Esophagus squamous epithelium (tissue), 4 donors: ENCODE results near the gene FBXW7.

Source experiments
- POLR2A ChIP-seq, 4 donors: fragments of 450-650 bp; IDR thresholded peaks; one replicate each; pipeline ENCODE4 v1.6.1; 2017; ENCODE audit warnings: antibody characterized with exemption in 4 of 4, mild to moderate bottlenecking in 4 of 4, moderate library complexity in 3 of 4
- TF ChIP-seq, protein P1 (sequence below), 6 experiments: fragments of 450-650 bp in 4 of 6; fragments of 200-600 bp in 2 of 6; sonication (generic) in 2 of 6; IDR thresholded peaks; one replicate each; pipeline ENCODE4 v1.5.1; 2016 to 2019; ENCODE audit warnings: antibody characterized with exemption in 6 of 6, mild to moderate bottlenecking in 4 of 6, moderate library complexity in 4 of 6

DNA sequence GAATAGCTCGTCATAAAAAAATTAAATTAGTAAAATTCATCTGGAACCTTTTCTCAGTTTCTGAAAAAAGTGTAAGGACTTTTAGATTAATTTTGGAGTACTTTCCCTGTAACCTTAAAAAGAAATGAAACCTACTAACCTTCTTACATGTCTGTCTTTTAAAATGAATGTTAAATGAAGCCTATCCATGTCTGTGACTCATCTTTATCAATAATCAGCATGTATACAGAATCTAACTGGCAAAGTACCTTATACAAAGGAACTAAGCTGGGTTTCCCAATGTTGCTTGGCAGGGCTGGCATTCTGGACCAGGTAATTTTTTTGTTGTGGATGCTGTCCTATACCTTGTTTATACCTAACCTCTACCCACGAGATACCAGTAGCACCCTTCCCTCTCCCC lies 13.6 kb downstream of the FBXW7 start:
- TF ChIP-seq, protein P1, sequence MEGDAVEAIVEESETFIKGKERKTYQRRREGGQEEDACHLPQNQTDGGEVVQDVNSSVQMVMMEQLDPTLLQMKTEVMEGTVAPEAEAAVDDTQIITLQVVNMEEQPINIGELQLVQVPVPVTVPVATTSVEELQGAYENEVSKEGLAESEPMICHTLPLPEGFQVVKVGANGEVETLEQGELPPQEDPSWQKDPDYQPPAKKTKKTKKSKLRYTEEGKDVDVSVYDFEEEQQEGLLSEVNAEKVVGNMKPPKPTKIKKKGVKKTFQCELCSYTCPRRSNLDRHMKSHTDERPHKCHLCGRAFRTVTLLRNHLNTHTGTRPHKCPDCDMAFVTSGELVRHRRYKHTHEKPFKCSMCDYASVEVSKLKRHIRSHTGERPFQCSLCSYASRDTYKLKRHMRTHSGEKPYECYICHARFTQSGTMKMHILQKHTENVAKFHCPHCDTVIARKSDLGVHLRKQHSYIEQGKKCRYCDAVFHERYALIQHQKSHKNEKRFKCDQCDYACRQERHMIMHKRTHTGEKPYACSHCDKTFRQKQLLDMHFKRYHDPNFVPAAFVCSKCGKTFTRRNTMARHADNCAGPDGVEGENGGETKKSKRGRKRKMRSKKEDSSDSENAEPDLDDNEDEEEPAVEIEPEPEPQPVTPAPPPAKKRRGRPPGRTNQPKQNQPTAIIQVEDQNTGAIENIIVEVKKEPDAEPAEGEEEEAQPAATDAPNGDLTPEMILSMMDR (IDR thresholded peaks at IDR 0.05) = no peak
- no peak for TF ChIP-seq POLR2A (IDR thresholded peaks at IDR 0.05)
